OCI-LY3 (cell line): ENCODE results near the gene ZNF280C.

ENCODE experiments used
- H2AFZ ChIP-seq: fragments of 200-600, 300-600 bp; shearing (Covaris generic); 2 replicates; pipeline ENCODE4 v1.6.0; 2014; ENCODE audit warnings: antibody characterized with exemption, low read depth, low read length
- H3K27ac ChIP-seq: fragments of 200-600, 300-600 bp; sonication (generic); 2 replicates; pipeline ENCODE4 v1.5.1; 2014; ENCODE audit warnings: mild to moderate bottlenecking, low read length, moderate library complexity, mixed read lengths
- H3K27me3 ChIP-seq: fragments of 200-600, 300-600 bp; sonication (generic); 2 replicates; pipeline ENCODE4 v1.6.1; 2014; ENCODE audit warnings: low read depth, low read length, mixed read lengths
- H3K36me3 ChIP-seq: fragments of 200-600, 300-600 bp; sonication (generic); replicated peaks from 2 replicates; pipeline ENCODE3; 2014; ENCODE audit warnings: low read depth, low read length, mixed read lengths
- H3K4me1 ChIP-seq: fragments of 300-600, 200-600 bp; sonication (generic); 2 replicates; pipeline ENCODE4 v1.6.1; 2014; ENCODE audit warnings: low read length, mixed read lengths
- H3K4me2 ChIP-seq: fragments of 200-600, 300-600 bp; sonication (generic); 2 replicates; pipeline ENCODE4 v1.6.1; 2014; ENCODE audit warnings: low read length, mixed read lengths
- H3K4me3 ChIP-seq: fragments of 300-600, 200-600 bp; sonication (generic); 2 replicates; pipeline ENCODE4 v1.5.1; 2014; ENCODE audit warnings: antibody characterized with exemption, mild to moderate bottlenecking, low read length, moderate library complexity
- H3K79me2 ChIP-seq: fragments of 300-600, 200-600 bp; shearing (Covaris generic); 2 replicates; pipeline ENCODE4 v1.6.1; 2014; ENCODE audit warnings: mild to moderate bottlenecking, low read length, mixed read lengths
- H3K9ac ChIP-seq: fragments of 300-600, 200-600 bp; shearing (Covaris generic); 2 replicates; pipeline ENCODE4 v1.6.0; 2014; ENCODE audit warnings: mild to moderate bottlenecking, low read length, moderate library complexity
- H3K9me3 ChIP-seq: fragments of 200-600, 300-600 bp; shearing (Covaris generic); 2 replicates; pipeline ENCODE4 v1.6.1; 2014; ENCODE audit warnings: low read length, mixed read lengths; ENCODE audit not compliant: insufficient read depth
- H4K20me1 ChIP-seq: fragments of 200-600, 300-600 bp; sonication (generic); 2 replicates; pipeline ENCODE4 v1.6.1; 2016; ENCODE audit warnings: low read length, mixed read lengths; ENCODE audit not compliant: insufficient read depth
- EZH2phosphoT487 ChIP-seq: fragments of 200-600 bp; shearing (Covaris generic); IDR thresholded peaks from 2 replicates; pipeline ENCODE4 v1.6.1; 2018; ENCODE audit warnings: antibody characterized with exemption, mixed run types, low read depth
- TF ChIP-seq, protein P1 (sequence below): fragments of 200-600, 300-600 bp; sonication (generic); IDR thresholded peaks from 2 replicates; pipeline ENCODE4 v1.5.1; 2014; ENCODE audit warnings: antibody characterized with exemption, low read length, low read depth

Gene ZNF280C

DNA sequence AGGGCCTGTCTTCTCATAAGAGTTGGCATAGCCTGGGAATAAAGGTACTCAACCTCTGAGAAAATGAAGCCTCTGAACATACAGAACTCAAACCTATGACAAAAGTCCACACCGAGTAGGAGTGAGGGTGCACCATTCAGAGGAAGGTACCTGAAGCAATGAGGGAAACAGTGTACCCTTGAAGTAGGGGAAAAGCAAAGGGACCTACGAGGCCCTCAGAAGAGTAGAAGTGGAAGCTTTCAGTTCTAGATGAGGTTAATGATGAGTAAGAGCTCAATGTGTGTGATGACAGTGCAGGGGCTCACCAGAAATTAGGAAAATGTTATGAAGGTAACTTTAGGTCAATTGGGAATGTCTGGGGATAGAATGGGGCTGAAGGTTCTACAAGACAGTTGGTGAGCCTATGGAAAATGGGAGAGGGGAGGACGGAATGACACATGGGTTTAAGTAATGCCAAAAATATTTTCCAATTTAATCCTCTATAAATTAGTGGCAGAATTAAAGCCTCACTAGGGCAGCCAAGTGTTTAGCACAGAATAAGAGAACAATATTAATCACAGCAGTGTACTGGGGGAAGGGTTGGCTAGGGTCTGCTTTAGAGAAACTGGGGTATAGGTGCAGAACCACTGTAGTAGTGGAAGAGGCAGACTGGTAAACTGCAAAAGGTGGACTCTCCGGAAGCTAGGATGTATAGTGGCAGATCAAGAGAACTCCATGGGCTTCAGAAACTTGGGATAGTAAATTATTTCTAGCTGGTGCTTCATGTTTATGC lies 57.1 kb downstream of the ZNF280C start:
- Histone ChIP-seq H3K4me3 (peak overlapping the region; percentile 37; the same call in 1 of the 2 replicates), H3K9ac (no peak overlapping the region), H3K4me1 (peaks cover 24% of the 10 kb centered on the region), H3K36me3 (peaks cover 24% of the 10 kb centered on the region), H3K9me3 (no peaks in the 10 kb centered on the region), H3K27ac (peak overlapping the region; percentile 72), H3K27me3 (no peaks in the 10 kb centered on the region), H3K4me2 (peak overlapping the region; percentile 55), H2AFZ (no peak overlapping the region), H4K20me1 (no peaks in the 10 kb centered on the region), H3K79me2 (no peaks in the 10 kb centered on the region)
- no peak for TF ChIP-seq EZH2phosphoT487
- TF ChIP-seq, protein P1, sequence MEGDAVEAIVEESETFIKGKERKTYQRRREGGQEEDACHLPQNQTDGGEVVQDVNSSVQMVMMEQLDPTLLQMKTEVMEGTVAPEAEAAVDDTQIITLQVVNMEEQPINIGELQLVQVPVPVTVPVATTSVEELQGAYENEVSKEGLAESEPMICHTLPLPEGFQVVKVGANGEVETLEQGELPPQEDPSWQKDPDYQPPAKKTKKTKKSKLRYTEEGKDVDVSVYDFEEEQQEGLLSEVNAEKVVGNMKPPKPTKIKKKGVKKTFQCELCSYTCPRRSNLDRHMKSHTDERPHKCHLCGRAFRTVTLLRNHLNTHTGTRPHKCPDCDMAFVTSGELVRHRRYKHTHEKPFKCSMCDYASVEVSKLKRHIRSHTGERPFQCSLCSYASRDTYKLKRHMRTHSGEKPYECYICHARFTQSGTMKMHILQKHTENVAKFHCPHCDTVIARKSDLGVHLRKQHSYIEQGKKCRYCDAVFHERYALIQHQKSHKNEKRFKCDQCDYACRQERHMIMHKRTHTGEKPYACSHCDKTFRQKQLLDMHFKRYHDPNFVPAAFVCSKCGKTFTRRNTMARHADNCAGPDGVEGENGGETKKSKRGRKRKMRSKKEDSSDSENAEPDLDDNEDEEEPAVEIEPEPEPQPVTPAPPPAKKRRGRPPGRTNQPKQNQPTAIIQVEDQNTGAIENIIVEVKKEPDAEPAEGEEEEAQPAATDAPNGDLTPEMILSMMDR, result no peak

GRCh38 chrX:130204647-130205046 lies 64.1 kb downstream of the ZNF280C start:
- H3K79me2 ChIP-seq, result no peaks in the 10 kb centered on the region
- H3K4me1 ChIP-seq, result peaks cover 11% of the 10 kb centered on the region
- H4K20me1 ChIP-seq, result no peaks in the 10 kb centered on the region
- H3K9ac ChIP-seq, result no peak overlapping the region
- H3K27ac ChIP-seq, result no peak overlapping the region
- no peak overlapping the region for H3K4me2 ChIP-seq
- H3K27me3 ChIP-seq, result no peaks in the 10 kb centered on the region
- H2AFZ ChIP-seq, result no peak overlapping the region
- H3K9me3 ChIP-seq, result no peaks in the 10 kb centered on the region
- TF ChIP-seq EZH2phosphoT487, result no peak
- TF ChIP-seq, protein P1, result no peak
- H3K36me3 ChIP-seq, result peaks cover 20% of the 10 kb centered on the region
- H3K4me3 ChIP-seq, result no peak overlapping the region

GRCh38 chrX:130197464-130197863 lies 71.2 kb downstream of the ZNF280C start:
- H3K27ac ChIP-seq, result no peak overlapping the region
- H3K4me1 ChIP-seq, result peaks cover 55% of the 10 kb centered on the region
- no peak overlapping the region for H3K4me3 ChIP-seq
- no peaks in the 10 kb centered on the region for H3K9me3 ChIP-seq
- TF ChIP-seq, protein P1, result no peak
- TF ChIP-seq EZH2phosphoT487, result no peak
- H3K79me2 ChIP-seq, result no peaks in the 10 kb centered on the region
- H3K4me2 ChIP-seq, result no peak overlapping the region
- H2AFZ ChIP-seq, result no peak overlapping the region
- peaks cover 5% of the 10 kb centered on the region for H3K36me3 ChIP-seq
- H3K27me3 ChIP-seq, result no peaks in the 10 kb centered on the region
- H4K20me1 ChIP-seq, result no peaks in the 10 kb centered on the region
- H3K9ac ChIP-seq, result no peak overlapping the region

- Histone ChIP-seq H3K4me2 (no peak overlapping the region), H3K4me1 (peaks cover 60% of the 10 kb centered on the region), H3K36me3 (peaks cover 5% of the 10 kb centered on the region), H3K4me3 (no peak overlapping the region), H3K27ac (no peak overlapping the region), H3K27me3 (no peaks in the 10 kb centered on the region), H2AFZ (no peak overlapping the region), H3K79me2 (no peaks in the 10 kb centered on the region), H3K9ac (no peak overlapping the region), H3K9me3 (no peaks in the 10 kb centered on the region), H4K20me1 (no peaks in the 10 kb centered on the region)
- TF ChIP-seq EZH2phosphoT487, result no peak
- TF ChIP-seq, protein P1, result no peak
Observed at GRCh38 chrX:130196466-130196865, 72.2 kb downstream of the ZNF280C start.
